CD1c-positive myeloid dendritic cell (primary cell): ENCODE measurements around the gene CRB1.
A peak's percentile ranks its signal among the peaks of the same experiment; 100 is the strongest.

Experiments used
- DNase-seq: peaks from one replicate; pipeline ENCODE4 v3.0.0-alpha.2; 2016; ENCODE audit errors: extremely low spot score

Gene CRB1

DNA sequence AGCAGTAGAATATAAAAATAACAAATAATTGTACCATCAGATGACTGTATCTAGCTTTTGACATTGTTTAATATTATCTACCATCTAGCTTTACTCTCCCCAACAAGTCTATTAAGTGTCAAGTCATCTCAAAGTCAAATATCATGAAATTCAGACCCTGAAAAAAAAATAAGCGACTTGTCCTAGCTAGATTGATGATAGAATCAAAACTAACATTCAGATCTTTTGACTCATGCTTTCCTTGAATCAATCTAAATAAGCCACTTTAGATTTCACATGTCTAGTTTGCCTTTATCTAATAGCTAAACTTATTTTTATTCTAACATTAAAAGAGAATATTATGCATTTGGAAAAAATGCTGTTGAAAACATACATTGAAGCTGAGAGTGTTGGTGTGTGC is 35.4 kb downstream of the CRB1 start:
- no peak for DNase-seq

GRCh38 chr1:197304638-197305200 is 36.7 kb downstream of the CRB1 start:
- DNase-seq = no peak

GRCh38 chr1:197305925-197306324 is 37.9 kb downstream of the CRB1 start:
- DNase-seq = no peak

GRCh38 chr1:197306381-197307062 is 38.5 kb downstream of the CRB1 start:
- no peak for DNase-seq

- no peak for DNase-seq
These were observed 39.1 kb downstream of the CRB1 start for GRCh38 chr1:197307136-197307535.

DNA sequence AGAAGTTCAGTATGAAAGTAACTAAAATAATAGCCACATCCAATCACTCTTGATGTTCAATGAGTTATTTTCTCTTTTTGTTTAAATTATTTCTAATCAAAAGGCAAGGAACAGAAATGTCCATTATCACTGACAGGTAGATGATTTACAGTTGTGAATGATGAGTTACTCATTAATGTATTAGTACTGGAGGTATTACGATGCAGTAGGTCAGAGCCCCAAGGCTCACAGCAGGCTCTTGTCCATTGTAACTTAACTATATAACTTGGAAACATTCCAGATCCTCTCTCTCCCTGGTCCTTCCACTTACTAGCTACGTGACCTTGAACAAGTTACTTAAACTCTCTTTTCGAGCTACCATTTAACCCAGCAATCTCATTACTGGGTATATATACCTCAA is 39.5 kb downstream of the CRB1 start:
- no peak for DNase-seq

- no peak for DNase-seq
These were observed 43.0 kb downstream of the CRB1 start for GRCh38 chr1:197311081-197311480.

DNA sequence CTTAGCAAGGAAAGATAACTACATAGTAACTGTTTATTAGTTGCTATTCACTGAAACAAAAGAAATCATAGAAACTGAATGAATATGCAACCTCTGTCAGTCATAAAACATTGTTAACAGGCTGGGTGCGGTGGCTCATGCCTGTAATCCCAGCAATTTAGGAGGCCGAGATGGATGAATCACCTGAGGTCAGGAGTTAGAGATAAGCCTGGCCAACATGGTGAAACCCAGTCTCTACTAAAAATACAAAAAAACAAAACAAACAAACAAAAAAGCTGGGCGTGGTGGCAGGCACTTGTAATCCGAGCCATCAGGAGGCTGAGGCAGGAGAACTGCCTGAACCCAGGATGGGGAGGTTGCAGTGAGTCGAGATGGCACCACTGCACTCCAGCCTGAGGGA is 44.1 kb downstream of the CRB1 start:
- no peak for DNase-seq

- no peak for DNase-seq
These were observed 45.7 kb downstream of the CRB1 start for GRCh38 chr1:197313713-197314112.

GRCh38 chr1:197314682-197315081 is 46.6 kb downstream of the CRB1 start:
- no peak for DNase-seq

DNA sequence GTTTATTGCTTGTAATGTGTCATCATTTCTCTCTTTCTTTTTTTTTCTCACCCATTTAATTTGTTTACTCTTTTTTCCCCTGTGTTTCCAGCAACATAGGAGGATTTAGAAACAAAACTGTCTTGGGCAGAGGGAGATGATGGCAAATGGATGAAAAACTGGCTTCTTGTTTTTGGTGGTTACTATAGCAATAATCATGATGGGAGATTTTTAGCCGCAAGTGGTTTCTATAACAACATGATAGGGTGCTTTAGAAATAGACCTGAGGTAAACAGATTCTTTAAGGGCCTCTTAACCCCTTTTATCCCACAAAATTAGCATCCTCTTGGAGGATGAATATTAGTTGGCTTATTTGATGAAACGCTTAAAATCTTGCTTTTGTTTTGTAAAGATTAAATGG is 51.6 kb downstream of the CRB1 start:
- no peak for DNase-seq

- no peak for DNase-seq
These were observed 53.0 kb downstream of the CRB1 start for GRCh38 chr1:197320991-197321531.

DNA sequence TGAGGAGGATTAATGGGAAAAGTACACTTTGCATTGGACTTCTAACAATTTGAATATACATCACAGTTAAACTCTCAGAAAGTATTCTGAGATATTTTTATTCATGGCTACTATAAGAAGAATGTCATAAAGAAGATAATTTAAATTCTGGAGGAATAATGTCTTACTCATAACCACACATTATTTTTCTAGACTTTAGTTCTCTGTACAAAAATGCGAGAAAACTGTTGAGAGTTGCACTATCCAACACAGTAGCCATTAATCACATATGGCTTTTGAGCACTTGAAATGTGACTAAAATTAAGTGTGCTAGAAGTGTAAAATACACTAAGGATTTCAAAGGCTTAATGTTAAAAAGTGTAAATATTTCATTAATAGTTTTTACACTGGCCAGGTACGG is 53.8 kb downstream of the CRB1 start:
- no peak for DNase-seq

DNA sequence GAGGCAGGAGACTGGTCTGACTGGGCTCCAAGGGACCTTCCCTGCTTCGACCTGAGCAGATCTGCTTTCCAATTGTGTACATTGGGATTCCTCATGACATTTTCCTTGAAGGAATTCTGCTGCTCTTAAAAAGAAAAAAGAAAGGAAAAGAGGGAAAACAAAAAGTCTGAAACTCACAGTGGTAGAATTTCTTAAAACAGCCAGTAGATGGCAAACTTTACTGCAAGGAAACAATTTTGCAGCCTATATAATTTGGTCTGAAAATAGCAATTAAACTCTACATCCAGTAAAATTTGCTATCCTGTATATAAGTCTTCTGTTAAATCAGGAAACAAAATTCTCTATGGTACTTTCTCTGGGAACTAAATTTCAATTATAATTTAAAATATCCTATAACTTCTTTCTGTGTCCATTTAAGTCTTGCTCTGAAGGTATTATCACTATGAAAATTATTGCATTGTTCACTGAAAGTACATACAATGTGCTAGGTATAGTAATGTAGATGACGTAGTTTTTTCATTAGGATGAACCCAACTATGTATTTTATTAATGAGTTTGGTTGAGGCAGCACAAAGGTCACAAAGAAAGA is 59.8 kb downstream of the CRB1 start:
- peak; percentile 6 for DNase-seq

DNA sequence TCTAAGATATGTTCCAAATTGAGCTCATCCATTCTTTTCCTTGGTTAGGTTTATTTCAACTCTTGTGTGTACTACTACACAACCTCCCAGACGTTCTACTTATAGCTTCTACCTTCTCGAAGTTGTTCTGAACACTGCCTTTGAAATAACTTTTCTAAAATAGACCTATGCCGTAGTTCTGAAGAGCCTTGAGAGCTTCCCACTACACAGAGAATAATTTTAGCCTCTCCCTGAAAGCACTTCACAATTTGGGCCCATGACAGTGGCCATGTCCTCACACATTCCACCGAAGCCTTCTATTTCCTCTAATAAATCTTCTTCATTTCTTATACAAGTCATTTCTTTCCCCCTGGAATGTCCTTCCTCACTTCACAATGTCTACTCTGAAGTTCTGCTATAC is 62.2 kb downstream of the CRB1 start:
- no peak for DNase-seq

DNA sequence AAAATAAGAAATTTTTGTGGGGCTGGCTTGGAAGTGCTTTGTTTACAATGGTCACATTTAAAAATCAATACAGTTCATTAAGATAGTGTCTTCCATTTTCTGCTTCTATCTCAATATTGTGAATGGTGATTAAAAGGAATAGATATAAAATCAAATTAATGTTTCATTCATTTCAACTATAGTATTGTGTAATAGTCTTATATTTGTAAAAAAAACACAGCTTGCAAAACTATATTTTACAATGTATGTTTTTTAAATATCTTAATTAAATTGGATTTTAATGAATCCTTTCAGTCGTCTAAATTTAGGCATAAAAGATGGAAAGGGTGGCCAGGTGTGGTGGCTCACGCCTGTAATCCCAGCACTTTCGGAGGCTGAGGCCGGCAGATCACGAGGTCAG is 63.5 kb downstream of the CRB1 start:
- DNase-seq = no peak

- no peak for DNase-seq
These were observed 65.0 kb downstream of the CRB1 start for GRCh38 chr1:197333041-197333440.

- DNase-seq = no peak
These were observed 68.5 kb downstream of the CRB1 start for GRCh38 chr1:197336571-197336970.

- no peak for DNase-seq
These were observed 71.3 kb downstream of the CRB1 start for GRCh38 chr1:197339106-197340060.

DNA sequence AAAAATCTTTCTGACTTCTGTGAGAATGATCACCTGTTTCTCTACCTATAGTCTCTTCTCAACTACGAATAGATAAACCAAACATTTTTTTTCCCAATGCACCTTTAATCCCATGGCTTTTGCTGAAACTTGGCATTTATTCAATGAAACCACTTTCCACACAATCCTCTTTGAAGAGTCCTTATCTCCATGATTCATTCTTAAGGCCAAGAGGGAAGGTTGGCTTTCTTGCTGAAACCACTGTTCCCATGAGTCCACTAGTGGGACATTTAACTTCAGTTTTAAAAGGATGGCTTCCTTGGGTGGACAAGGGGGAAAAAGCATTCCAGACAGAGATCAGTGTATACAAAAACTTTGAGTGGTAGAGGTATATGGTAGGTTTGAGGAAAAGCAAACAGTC is 73.6 kb downstream of the CRB1 start:
- DNase-seq = no peak

- DNase-seq = no peak
These were observed 74.1 kb downstream of the CRB1 start for GRCh38 chr1:197342044-197342565.

DNA sequence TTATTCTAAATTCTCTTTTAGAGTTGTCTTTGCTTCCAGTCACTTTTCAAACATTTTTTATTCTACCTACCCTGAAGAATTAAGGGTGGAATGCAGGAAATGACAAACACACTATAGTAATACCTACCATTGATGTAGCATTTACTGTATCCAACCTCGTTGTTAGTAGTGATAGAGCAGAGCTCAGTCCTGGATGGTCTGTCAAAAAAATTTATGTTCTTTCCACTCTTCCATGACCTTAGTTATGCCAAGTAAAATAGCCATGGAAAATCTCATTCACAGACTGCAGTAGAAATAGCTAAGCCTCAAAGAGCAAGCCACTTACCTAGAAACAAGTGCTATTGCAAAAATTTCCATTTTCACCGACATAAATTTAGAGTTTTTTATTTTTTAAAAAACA is 74.6 kb downstream of the CRB1 start:
- no peak for DNase-seq
